ENCODE results near the gene PPM1F. TPM values are rescaled to one million over a fixed set of nuclear protein-coding genes. Genes with fewer than 3 reads are reported as not detected.

PPM1F gene
- polyA plus RNA-seq, 1 donor (not counting 4 experiments of a cell fraction or from before 2014, with no cell fraction given) = 18.2 TPM

DNA sequence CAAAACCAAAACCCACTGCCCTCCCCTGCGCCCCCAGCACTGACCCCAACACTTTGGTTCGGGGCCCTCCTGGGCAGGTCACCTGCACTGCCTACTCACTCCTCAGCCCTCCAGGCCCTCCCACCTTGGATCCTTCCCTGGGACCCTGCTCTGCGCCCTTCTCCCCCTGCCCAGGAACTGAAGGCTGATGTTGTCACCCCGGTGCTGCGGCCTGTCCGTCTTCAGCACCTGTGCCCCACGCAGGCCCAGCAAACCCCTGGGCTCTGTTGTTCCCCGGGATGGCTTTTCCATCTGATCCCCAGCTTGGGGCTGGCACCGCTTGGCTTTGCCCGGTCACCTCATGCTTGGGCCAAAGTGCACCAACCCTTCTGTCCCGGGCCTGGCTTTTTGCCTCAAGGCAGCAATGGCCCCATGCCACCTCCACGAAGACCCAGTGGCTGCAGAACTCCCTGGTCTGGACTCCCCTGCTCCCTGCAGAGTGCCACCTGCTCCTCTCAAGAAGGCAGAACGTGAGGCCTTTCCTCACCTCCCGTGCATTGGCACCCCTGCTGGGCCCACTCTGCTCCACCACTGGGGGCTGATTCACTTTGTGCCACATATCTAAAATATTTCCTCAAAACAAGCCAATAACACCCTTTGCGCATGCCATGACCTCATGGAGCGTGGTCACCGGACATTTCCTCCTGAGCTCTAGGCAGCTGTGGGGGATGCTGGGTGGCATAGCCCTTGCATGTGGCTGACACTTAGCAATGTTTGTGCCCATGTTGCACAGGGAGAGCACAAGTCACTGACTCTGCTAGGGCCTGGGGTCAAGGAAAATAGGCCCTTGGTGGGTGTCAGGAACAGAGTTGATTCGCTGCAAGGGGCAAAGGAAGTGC lies 8.8 kb downstream of the PPM1F start:
- peaks cover 15% of the 10 kb centered on the region for H3K79me2 ChIP-seq (ENCODE audit: control insufficient read depth, insufficient read depth, low read length)
- no peak overlapping the region for H3K9ac ChIP-seq (ENCODE audit: control insufficient read depth, extremely low read depth, insufficient read depth, low read length)
- H3K27me3 ChIP-seq (ENCODE audit: control insufficient read depth, extremely low read depth, insufficient read depth, low read length) = no peaks in the 10 kb centered on the region
- FAIRE-seq (no peak), DNase-seq (ENCODE audit: low read depth, low spot score) (no peak)
- no peak overlapping the region for H3K4me3 ChIP-seq (ENCODE audit: control insufficient read depth in 2 of 3, extremely low read depth in 1 of 3, insufficient read depth in 2 of 3, low read depth in 1 of 3, low read length in 3 of 3)
- H3K4me1 ChIP-seq (ENCODE audit: control insufficient read depth, extremely low read depth, insufficient read depth, low read length) = peaks cover 35% of the 10 kb centered on the region
- no peaks in the 10 kb centered on the region for H3K9me3 ChIP-seq (ENCODE audit: control insufficient read depth, low read depth, low read length)
- peaks cover 8 to 34% of the 10 kb centered on the region in 2 experiments for H3K36me3 ChIP-seq (ENCODE audit: control insufficient read depth in 2 of 2, extremely low read depth in 1 of 2, insufficient read depth in 2 of 2, low read length in 2 of 2)
- H2AFZ ChIP-seq (ENCODE audit: control insufficient read depth, low read length) = no peak overlapping the region
- no peaks in the 10 kb centered on the region for H3K9me1 ChIP-seq (ENCODE audit: control insufficient read depth, extremely low read depth, insufficient read depth, low read length)
- dilution Hi-C loops (cut with MboI; ENCODE audit: extremely low pct_ligation_motif_present, low sequenced_read_pairs) = no loop called here
- H3K27ac ChIP-seq (ENCODE audit: control insufficient read depth, insufficient read depth, low read length) = no peak overlapping the region
- no peak overlapping the region for H3K4me2 ChIP-seq (ENCODE audit: control insufficient read depth, extremely low read depth, insufficient read depth, low read depth, low read length)
- no peak for TF ChIP-seq EZH2 (IDR thresholded peaks at IDR 0.05; ENCODE audit: low read length)
- no peaks in the 10 kb centered on the region for H4K20me1 ChIP-seq (ENCODE audit: control insufficient read depth, extremely low read depth, insufficient read depth, low read length)

DNA sequence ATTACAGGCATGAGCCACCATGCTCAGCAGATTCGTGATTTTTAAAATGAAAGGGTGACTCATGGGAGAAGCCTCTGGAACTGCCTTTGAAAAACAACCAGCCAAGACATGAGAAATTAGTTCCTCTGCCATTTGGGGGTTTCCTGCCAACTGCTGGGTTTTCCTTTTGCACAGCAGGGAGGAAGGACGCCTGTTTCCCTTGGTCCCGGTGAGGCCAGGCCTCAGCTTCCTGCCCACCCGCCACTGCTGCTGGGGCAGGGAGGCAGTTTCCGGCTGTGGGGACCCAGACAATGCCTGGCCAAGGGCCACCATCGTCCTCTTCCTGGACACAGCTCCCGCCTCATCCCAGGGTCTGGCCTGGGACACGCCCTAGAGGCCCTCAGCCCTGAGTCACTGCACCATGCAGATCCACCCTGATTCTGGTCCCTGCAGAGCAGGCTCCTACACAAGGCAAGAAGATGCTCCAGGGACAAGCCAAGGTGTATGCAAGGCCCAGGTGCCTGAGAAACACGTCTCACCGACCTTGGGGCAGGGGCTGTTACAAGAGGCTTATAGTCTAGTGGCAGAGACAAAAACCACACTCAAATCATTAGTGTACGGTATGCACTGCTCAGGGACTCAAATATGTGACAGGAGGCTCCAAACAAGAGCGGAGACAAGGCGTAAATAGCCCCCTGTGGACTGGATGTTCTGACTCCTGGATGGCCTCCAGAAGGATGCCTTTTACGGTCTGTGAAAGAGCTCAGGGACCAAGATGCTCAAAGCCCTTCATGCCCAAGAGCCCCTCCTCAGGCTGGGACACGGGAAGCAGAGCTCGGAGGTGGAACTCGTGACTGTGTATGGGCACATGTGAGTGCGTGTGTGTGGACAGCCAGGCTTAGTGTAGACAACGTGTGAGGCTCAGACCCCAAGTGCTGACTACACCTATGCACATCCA lies 10.0 kb downstream of the PPM1F start:
- Histone ChIP-seq H3K79me2 (ENCODE audit: control insufficient read depth, insufficient read depth, low read length) (peaks cover 9% of the 10 kb centered on the region), H4K20me1 (ENCODE audit: control insufficient read depth, extremely low read depth, insufficient read depth, low read length) (no peaks in the 10 kb centered on the region), H3K9me3 (ENCODE audit: control insufficient read depth, low read depth, low read length) (no peaks in the 10 kb centered on the region), H3K27ac (ENCODE audit: control insufficient read depth, insufficient read depth, low read length) (peak overlapping the region; percentile 95), H3K9me1 (ENCODE audit: control insufficient read depth, extremely low read depth, insufficient read depth, low read length) (no peaks in the 10 kb centered on the region), H3K27me3 (ENCODE audit: control insufficient read depth, extremely low read depth, insufficient read depth, low read length) (no peaks in the 10 kb centered on the region), H3K9ac (ENCODE audit: control insufficient read depth, extremely low read depth, insufficient read depth, low read length) (peak overlapping the region; percentile 72), H3K36me3 (ENCODE audit: control insufficient read depth in 2 of 2, extremely low read depth in 1 of 2, insufficient read depth in 2 of 2, low read length in 2 of 2) (peaks cover 8 to 32% of the 10 kb centered on the region in 2 experiments), H3K4me3 (ENCODE audit: control insufficient read depth in 2 of 3, extremely low read depth in 1 of 3, insufficient read depth in 2 of 3, low read depth in 1 of 3, low read length in 3 of 3) (peak overlapping the region in 1 of 3 experiments; percentile 23), H2AFZ (ENCODE audit: control insufficient read depth, low read length) (peak overlapping the region; percentile 72), H3K4me2 (ENCODE audit: control insufficient read depth, extremely low read depth, insufficient read depth, low read depth, low read length) (peak overlapping the region; percentile 84), H3K4me1 (ENCODE audit: control insufficient read depth, extremely low read depth, insufficient read depth, low read length) (peaks cover 42% of the 10 kb centered on the region)
- FAIRE-seq = peak; percentile 90
- dilution Hi-C loops (cut with MboI; ENCODE audit: extremely low pct_ligation_motif_present, low sequenced_read_pairs) = no loop called here
- peak; percentile 44 for DNase-seq (ENCODE audit: low read depth, low spot score)
- TF ChIP-seq, protein P1, sequence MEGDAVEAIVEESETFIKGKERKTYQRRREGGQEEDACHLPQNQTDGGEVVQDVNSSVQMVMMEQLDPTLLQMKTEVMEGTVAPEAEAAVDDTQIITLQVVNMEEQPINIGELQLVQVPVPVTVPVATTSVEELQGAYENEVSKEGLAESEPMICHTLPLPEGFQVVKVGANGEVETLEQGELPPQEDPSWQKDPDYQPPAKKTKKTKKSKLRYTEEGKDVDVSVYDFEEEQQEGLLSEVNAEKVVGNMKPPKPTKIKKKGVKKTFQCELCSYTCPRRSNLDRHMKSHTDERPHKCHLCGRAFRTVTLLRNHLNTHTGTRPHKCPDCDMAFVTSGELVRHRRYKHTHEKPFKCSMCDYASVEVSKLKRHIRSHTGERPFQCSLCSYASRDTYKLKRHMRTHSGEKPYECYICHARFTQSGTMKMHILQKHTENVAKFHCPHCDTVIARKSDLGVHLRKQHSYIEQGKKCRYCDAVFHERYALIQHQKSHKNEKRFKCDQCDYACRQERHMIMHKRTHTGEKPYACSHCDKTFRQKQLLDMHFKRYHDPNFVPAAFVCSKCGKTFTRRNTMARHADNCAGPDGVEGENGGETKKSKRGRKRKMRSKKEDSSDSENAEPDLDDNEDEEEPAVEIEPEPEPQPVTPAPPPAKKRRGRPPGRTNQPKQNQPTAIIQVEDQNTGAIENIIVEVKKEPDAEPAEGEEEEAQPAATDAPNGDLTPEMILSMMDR (optimal IDR thresholded peaks at IDR 0.05 in 1 of 3, IDR thresholded peaks at IDR 0.05 in 1 of 3, conservative IDR thresholded peaks at IDR 0.05 in 1 of 3; ENCODE audit: extremely low read depth in 1 of 3, insufficient read depth in 2 of 3, low read length in 3 of 3) = no peak
- no peak for TF ChIP-seq EZH2 (IDR thresholded peaks at IDR 0.05; ENCODE audit: low read length)

Measured in keratinocyte (primary cell).